Activated CD4-positive, alpha-beta T cell treated with anti-CD3 and anti-CD28 coated beads, Interleukin-2, Interleukin-4, amounts not matched to agents 100 ng/mL and 50 ng/mL, durations not matched to agents 16 hours and 8 hours (primary cell): ENCODE measurements around the gene SGK2.

ENCODE experiments used
- DNase-seq: peaks from one replicate; pipeline ENCODE4 v3.0.0-alpha.2; 2020; ENCODE audit warnings: low spot score

The SGK2 gene

DNA sequence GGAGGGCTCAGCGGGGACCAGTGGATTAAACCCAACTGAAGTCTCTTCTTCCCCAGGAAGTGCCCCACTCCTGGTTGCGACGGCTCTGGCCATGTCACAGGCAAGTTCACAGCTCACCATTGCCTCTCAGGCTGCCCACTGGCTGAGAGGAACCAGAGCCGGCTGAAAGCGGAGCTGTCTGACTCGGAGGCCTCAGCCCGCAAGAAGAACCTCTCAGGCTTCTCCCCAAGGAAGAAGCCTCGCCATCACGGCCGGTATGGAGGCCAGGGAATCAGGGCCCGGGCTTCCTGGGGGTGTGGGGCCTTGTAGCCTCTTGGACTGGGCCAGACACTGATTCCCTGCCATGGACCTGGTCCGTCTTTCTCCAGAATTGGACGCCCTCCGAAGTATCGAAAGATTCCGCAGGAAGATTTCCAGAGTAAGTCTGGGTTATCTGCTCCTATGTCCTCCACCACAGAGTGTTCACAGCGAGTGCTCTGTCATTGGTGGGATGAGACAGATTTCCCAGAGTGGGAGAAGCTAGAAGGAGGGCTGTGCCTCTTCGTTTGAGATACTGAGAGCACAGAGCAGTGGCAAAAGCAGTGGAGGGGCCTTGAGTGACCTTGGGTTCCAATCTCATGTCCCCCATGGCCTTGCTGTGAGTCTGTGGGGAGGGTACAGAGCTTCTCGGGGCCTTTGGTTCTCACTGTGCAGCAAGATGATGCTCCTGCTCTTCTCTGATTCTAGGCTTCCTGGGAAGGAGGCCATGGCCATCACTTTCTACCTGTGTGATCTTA is 22.6 kb upstream of the SGK2 start:
- DNase-seq = no peak

DNA sequence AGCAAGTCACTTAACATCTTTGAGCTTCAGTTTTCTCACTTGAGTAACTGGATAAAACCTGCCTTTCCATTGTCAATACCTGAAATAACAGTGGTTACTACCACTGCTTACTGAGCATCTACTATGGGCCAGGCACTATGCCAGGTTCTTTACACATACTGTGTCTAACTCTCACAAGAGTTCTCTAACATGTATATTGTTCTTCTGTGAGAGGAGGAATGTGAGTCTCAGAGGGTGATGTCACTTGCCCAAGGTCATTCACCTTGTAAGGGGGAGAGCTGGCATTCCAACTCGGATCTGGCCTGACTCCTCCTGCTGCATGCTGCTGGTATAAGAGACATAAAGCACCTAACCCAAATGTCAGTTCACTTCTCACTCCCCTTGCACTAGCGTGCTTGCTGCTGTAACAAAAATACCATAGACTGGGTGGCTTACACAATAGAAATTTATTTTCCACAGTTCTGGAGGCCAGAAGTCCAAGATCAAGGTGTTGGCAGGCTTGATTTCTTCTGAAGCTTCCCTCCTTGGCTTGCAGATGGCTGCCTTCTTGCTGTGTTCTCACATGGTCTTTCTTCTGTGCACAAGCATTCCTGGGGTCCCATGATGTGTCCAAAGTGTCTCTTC is 21.9 kb upstream of the SGK2 start:
- no peak for DNase-seq

DNA sequence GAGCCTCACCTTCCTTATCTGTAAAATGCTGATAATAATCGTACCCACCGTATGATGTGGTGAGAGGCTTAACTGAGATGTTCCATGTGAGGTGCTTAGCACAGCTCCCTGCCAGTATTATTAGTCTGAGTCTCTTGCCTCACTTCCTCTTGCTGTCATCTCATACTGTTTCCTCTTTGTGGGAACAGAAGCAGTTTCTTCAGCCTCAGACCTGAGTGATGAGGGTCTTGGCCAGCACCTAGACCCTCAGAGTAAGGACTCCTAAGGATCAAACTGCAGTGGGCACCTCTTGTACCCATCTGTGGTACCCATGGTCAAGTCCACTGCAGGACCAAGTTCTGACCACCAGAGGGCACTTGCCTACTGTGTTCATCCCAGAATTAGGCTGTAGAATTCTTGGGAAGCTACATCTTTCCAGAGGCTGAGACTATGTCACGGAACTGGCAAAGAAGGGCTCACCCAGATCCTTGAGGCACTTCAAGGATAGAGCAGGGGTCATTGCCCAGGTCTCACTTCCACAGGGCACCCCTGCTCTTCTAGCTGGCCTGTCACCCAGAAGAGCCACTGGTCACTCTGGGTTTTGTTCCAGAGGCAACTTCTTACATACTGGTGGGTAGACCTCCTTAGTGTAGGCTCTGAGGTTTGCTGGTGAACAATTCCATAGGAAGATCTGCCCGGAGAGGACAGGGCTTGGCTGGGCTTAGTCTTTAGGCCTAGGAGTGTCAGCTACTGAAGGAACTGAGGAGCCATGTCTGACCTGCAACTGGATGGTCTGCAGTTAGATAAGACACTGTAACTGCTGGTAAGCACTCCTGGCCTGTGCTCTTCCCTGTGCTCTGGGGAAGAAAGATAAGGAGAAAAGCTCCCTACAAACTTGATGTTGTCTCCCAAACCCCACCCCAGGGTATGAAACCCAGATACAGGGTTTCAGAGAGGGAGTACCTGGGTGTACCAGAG is 20.6 kb upstream of the SGK2 start:
- peak; percentile 32 for DNase-seq

DNA sequence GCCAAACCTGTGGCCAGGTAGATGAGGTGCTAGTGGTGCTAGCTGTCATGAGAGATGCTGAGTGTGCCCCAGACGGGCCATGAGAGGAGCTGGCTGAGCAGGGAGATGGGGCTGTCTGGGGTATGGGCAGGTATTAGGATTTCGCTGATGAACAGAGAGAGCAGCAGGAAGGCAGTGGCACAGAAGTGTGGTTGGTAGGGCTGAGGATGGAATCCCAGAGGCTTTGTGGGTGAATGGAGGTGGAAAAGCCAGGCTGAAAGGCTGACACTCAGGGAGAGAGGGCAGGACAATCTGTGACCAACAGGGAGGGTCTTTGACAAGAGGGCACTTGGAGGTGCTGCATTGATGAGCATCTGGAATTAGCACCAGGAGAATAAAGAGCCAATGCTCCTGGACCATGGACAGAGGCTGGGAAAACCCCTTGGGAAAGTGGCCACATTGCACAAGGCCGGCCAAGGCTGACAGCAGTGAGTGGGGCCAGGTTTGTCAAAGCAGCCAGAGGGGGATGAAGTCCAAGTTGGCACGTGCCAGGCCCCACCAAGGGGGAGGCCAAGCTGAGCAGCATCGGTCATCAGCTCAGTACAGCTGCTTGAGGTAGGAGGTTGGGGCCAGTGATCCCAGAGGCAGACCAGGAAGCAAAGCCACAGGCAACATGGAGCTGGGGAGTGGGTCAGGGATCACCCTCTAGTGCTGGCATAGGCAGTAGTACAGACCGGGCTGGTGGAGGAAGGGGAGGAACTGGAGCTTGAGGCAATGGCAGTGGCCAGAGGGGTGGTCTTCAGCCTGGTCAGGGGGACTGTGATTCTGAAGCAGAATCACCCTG is 19.7 kb upstream of the SGK2 start:
- DNase-seq = no peak

DNA sequence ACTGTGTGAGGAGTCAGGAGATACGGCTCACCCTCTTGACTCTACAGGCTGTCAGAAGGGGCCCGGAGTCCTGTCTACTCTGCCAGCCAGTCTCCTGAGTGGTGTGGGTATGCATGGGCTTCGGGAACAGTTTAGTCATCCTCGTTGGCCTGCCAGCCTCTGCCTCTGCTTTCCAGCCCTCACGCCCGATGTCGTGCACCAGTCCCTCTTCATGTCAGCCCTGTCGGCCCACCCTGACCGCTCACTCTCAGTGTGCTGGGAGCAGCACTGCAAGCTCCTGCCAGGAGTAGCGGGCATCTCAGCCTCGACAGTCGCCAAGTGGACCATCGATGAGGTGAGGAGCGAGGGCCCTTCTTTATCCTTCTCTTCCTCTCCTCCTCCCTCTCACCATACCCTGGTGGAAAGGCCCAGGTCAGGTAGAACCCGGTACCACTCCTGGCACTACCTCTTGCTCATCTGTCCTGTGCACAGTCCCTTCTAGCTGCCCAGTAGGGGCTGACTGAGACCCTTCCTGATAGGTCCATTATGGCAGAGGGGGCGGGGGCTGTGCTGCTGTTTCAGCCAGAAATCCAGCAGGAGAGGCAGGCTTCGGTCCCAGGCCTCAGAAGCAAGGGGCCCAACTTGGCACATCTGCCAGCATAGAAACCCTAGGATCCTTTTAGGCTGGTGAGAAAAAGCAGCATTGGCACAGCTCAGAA is 18.7 kb upstream of the SGK2 start:
- no peak for DNase-seq

DNA sequence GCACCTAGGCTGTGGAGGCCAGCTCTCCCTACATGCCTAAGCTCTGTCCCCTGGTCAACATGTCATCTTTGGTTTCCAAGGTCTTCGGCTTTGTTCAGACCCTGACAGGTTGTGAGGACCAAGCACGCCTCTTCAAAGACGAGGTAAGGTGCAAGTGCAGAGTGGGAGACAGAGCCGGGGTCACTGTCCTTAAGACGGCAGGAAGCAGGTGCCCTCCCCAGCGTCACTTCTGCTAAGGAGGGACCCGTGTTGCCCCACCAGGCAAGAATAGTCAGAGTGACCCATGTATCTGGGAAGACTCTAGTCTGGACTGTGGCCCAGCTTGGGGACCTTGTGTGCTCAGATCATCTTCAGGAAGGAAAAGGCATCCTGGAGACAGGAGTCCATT is 18.2 kb upstream of the SGK2 start:
- no peak for DNase-seq

DNA sequence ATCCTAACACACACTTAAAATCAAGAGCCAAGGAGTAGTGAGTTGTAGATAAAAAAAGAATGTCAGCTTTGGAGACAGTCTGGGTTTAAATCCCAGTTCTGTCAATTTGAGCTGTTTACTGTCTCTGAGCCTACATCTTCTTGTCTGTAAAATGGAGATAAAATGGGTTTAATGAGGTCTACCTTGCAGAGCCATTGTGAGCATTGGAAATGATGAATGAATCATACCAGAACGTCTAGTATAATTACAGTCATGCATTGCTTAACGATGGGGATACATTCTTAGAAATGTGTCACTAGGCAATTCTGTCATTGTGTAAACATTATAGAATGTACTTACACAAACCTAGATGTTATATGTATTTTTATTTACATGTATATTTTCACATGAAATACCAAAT is 17.6 kb upstream of the SGK2 start:
- DNase-seq = no peak

DNA sequence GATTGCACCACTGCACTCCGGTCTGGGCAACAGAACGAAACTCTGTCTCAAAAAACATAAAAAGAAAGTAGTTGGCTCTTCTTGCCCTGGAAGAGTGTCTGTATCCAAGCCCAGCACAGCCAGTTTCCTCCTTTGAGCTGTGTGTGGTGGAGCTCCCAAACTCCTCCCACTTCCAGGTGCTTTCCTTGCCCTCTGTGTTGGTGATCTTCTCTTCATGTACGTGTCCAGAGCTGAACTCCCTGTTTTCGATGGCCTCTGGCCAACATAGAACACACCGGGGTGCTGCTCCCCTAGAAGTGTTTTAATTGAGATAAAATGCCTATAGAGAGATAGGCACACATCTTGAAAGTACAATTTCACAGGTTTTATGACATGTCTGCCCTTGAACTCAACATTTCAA is 16.7 kb upstream of the SGK2 start:
- no peak for DNase-seq

DNA sequence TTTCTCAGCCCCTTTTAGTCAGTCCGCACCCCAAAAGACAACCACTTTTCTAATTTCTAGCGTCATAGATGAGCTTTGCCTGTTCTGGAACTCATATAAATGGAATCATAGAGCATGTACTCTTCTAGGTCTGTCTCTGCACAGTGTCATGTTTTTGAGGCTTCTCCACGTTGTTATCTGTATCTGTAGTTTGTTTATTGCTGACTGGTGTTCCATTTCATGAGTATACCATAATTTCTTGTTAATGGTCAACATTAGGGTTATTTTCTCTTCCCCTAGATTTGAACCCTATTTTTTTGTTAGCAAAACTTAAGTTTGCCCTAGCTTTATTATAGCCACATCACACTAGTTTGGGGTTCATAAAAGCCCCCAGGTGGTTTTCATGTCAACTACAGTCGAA is 16.2 kb upstream of the SGK2 start:
- no peak for DNase-seq

DNA sequence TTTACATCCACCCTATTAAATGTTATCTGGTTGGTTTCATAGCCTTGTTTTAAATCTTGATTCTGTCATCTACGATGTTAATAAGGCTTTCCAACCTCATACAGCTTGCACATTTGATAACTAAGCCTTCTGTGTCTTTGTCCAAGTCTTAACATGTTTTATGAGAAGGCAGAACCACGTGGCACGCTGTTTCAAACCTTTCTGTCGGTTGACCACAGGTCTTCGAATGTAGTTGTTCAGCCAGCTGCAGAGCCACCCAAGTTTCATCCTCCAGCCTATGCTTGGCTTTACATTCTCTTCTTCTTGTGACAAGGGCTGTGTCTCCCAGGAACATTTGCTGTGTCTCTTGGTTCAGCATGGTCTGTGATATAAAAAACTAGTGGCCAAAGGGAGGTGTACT is 15.7 kb upstream of the SGK2 start:
- no peak for DNase-seq

DNA sequence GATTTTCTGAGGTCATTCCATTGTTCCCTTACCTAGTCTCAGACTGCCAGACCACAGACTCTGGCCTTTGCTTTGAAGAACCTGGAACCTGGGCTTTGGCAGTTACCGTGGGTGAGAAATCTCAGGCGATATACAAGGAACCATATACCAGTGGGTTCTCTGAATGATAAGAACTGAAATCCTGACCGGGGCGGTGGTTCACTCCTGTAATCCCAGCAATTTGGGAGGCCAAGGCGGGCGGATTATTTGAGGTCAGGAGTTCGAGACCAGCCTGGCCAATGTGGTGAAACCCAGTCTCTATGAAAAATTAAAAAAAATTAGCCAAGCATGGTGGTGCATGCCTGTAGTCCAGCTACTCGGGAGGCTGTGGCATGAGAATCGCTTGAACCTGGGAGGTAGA is 14.3 kb upstream of the SGK2 start:
- DNase-seq = no peak

DNA sequence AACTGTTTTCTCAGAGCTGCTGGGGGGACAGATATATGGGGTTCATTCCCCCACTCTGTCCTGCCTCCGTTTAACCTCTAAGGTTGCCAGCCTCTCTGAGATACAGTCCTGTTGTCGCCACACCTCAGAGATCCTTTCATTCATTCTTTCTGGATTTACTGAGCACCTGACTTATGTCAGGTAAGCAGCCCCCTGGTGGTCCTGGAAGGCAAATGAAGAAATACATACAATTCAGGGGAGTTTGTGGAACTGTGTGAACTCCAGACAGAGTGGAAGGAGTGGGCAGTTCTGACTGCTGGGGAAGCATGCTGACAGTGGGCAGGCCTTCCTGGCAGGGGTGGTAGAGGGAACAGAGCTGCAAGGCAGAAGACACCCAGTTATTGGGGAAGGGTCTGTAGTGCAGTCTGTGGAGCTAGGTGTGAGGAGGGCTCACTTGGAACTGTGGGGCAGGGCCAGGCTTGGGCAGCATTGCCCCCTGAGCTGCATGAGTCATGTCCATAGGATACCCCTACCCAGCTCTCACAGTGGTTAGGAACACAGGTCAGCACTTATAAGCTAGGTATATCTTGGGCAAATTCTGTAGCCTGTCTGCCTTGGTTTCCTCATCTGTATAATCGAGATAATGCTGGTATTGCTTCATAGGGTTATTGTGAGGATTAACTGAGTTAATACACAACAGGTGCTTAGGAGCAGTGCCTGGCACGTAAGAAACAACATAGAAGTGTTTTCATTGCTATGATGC is 12.8 kb upstream of the SGK2 start:
- no peak for DNase-seq

DNA sequence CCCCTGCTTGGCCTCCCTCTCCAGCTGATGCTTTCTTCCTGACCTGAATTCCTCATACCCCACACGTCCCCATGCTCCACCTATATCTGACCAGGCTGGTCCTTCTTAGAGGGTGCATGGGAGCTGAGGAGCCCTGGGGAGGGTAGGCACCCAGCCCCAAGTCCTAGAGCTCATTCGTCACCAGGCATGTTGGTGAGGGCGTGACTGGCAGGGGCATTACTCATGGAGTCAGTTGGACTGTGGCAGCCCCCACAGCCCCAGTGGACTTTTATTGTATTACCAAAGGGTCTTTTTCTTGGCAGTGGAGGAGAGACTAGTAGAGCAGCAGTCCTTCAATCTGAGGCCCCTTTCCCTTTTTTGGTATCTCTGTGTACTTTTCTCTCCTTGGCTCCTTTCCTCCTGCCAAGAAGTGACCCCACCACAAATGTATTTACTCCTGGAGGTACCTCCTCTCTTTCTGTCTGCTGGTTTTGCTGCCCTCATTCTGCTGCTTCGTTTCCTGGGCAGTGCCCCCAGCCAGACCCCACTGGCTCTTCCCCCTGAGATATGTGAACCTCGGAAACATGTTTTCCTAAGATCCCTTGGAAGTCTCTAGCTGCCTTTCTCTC is 10.4 kb upstream of the SGK2 start:
- no peak for DNase-seq

DNA sequence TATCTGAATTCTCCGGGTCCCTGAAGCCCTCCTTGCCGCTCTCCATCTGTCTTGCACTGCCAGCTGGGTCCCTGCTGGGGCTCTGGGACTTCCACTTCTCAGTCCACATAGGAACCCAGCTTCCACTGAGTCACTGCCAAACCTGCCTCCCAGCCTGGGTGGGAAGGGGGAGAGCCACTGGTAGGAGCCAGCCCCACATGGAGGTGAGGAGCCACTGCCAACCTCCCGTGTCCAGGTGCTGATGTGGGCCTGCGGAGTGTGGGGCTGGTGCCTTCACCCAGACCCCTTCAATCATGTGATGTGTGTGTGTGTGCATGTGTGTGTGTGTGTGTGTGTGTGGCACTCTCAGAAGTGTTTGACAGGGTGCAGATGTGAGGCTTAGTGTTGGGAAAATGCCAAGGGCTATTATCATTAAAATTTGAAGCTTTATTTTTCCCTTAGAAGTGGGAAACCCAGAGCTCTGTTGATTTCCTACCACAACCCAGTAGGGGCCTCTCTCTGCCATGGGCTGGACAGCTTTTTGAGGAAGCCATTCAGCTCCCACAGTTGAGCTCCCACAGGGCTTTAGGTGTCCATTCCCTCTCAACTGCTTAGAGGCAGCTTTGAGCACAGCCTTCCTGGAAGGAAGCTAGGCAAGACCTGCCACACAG is 9.3 kb upstream of the SGK2 start:
- DNase-seq = no peak

DNA sequence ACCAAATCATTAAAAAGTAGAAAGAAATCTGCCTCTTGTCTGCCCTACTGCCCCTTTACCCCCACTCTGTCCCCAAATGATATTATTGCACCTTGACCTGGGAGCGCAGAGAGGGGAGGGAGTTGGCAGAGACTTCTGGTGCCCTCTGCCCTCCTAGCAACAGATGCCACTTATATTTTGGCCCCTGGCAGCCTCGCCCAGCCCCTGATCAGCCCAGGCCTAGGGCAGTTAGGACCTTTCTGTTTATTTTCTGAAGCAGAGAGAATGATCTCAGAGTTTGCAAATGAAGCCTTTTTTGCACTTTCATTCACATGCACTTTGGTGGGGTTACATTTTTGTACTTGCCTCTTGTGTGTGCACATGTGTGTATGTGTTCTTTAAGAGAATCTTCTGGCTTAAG is 8.4 kb upstream of the SGK2 start:
- no peak for DNase-seq

DNA sequence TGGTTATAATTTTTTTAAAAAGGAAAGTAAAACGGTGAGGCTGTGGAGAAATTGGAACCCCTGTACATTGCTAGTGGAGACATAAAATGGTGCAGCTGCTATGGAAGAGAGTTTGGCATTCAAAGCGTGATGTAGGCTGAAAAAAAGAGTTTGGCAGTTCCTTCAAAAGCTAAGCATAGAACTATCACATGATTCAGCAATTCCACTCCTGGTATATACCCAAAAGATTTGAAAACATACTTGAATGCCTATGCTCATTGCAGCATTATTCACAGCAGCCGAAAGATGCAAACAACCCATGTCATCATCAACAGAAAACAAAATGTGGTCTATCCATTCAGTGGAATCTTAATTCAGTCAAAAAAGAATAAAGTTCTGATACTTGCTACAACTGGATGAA is 4.5 kb upstream of the SGK2 start:
- DNase-seq = no peak

DNA sequence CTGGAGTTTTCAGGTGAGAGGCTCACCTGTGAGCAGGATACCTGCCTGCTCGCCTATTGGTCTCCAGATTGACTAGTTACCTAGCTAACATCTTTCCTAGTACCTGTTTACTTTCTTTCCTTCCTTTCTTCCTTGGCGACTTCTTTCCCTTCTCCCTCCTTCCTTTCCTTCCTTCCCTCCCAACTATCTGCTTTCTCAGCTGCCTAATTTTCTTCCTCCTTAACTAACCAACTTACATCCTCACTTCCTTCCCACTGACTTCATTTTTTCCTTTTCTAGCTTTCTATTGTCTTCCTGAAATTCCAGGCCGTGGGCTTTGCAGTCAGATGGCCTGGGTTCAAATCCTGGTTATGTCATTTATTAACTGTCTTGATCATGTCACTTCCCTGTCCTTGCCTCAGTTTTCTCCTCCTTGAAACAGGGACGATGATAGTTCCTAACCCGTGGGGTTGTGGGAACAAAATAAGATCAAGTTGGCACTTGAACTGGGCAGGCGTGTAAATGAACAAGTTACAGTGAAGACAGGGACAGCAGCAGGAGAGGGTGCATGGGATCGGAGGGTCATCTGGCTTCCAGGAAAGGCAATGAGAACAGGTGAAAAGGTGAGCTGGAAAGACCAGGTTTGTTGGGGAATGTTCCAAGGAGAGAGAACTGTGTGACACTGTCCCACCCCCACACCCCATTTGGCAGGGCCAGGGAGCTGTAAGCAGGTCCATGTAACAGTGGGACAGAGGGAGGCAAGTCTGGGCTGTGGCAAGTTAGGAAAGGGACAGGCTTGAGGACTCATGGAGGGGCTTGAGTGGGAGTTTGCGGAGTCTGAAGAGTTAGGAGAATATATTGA is 540 bp downstream of the SGK2 start:
- no peak for DNase-seq

DNA sequence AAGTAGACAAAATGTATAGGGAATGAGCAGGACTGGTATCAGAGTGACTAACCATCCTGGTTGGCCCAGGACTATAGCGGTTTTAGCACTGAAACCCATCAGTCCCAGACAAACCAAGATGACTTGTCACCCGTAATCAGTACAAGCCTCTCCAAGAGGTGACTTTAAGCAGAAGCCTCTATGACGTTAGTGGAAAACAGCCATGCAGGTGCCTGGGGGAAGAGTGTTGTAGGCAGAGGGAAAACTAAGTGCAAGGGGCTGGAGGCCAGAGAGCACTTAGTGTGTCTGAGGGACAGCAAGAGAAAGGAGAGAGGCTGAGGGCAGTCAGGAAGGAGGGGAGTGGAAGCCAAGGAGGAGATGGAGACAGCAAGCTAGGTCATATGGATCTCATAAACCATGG is 2.1 kb downstream of the SGK2 start:
- DNase-seq = no peak

DNA sequence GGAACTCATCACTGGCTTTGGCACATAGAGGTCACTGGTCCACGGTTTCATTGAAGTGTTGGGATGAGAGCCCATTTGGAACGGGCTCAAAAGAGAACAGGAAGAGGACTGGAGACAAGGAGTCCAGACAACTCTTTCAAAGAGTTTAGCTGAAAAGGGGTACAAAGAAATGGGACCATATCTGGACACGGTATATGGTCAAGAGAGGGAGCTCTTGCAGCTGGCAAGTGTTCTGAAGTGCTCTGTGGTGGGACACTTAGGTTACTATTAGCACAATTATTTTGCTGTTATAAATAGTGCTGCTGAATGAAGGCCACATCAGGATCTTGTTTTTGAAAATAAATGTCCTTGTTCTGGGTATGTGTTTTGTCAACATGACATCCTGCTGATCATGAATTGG is 4.6 kb downstream of the SGK2 start:
- DNase-seq = no peak
